HG03025 (cell line): Measurements from ENCODE around the gene SCUBE1.

Experiments used
- ATAC-seq: cut with Tn5 transposase; IDR thresholded peaks from one replicate; pipeline ENCODE4 v1.9.1; 2021; ENCODE audit warnings: mild to moderate bottlenecking, moderate library complexity; ENCODE audit not compliant: unreplicated experiment, low FRiP score

Gene SCUBE1

DNA sequence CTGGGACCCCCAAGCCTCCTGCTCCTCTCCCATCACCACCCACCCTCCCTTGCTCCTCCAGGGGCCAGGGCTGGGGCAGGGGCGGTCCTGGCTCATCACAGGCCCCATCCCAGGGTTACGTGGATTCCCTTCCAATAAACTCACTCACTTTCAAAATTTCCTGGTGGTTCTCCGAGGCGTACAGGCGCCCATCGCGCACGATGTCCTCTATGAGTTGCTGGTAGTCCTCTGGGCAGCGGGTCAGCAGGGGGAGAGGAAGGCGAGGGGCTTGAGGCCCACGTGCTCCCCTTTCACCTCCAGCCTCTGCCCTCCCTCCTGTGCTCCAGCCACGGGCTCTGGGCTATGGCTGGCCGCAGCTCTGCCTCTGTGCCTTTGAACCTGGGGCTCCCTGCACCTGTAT is 135.8 kb downstream of the SCUBE1 start:
- no peak for ATAC-seq

DNA sequence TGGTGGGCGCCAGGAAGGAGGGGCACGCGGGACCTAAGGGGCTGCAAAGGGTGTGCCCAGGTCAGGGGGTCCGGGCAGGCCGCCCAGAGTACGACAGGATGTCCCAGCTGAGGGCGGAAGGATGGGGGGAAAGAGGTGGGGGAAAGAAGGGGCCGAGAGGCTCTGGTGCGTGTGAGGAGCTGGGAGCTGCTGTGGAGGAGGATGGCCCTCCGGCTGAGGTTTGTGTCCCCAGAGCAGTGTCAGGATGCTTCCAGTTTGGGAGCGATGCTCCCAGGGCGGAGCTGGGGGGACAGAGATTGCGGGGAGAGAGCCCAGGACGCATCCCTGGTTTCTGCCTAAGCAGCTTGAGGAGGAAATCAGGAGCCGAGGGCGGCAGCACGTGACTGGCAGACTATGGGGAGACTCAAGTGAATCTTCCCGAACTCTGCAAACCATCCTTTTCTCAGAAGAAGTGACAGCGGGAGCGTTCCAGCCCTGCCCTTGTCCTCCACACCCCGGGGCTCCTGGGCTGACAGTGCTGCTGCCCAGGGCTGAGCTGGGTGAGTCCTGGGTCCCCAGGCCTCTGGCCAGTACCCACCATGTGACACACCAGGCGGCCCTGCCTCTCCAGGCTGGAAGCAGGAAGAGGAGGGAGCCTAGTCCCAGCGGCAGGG is 136.5 kb downstream of the SCUBE1 start:
- ATAC-seq = no peak

DNA sequence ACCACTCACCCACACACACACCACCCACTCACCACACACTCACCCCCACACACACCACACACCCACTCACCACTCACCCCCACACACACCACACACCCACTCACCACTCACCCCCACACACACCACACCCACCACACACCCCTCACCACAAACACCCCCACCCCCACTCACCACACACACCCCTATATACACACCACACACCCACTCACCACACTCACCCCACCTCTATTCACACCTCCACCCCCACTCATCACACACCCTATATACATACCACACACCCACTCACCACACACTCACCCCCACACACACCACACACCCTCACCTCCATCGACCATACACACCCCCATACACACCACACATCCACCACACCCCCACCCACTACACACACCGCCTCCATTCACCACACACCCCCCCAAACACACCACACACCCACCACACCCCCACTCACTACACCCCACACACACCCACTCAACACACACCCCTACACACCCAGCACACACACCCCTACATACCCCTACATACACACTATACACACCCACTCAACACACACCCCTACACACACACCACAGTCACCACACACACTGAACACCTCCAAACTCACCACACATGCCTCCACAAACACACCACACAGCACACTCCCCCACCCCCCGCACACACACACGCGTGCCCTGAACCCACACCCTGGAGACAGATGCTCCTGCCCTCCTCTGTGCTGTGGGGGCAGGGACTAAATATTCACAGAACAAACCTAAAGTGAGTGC is 137.2 kb downstream of the SCUBE1 start:
- ATAC-seq = no peak

DNA sequence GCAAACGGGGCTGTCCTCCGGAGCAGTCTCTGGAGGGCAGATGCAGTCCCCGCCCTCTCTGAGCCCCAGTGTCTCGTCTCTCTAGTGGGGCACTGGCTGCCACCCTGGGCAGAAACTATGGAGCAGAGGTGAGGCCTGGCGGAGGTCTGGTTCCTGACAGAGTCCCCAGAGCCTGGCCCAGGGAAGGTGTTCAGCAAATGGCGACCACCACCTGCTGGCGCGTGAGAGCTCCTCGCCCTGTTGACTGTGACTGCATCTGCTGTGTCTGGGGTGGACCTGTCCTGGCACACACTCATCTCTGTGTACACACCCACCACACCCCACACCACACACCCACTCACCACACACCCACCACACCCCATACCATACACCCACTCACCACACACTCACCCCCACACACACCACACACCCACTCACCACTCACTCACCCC is 137.9 kb downstream of the SCUBE1 start:
- no peak for ATAC-seq

DNA sequence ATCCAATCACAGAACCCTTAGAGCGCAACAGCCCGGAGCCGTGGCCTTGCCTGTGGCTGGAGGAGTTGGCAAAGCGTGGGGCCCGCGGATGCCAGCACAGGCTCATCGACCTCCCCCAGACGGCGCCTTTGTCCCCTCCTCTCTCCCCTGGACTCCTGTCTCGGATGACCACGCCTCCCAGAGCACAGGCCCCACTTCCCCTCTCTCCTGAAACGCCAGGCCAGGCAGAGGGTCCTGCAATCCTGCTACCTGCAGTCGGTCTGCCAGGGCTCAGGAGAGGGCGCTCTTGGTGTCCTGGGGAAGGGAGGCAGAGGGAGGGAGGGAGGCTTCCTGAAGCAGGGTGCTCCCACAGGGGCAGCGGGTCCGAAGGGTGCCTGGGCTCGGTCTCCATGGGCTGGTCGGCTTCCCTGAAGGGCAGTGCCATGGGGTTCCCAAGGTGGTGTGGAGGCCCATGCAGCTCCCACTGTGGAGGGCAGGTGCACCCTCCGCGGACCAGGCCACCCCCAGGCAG is 139.6 kb downstream of the SCUBE1 start:
- no peak for ATAC-seq

DNA sequence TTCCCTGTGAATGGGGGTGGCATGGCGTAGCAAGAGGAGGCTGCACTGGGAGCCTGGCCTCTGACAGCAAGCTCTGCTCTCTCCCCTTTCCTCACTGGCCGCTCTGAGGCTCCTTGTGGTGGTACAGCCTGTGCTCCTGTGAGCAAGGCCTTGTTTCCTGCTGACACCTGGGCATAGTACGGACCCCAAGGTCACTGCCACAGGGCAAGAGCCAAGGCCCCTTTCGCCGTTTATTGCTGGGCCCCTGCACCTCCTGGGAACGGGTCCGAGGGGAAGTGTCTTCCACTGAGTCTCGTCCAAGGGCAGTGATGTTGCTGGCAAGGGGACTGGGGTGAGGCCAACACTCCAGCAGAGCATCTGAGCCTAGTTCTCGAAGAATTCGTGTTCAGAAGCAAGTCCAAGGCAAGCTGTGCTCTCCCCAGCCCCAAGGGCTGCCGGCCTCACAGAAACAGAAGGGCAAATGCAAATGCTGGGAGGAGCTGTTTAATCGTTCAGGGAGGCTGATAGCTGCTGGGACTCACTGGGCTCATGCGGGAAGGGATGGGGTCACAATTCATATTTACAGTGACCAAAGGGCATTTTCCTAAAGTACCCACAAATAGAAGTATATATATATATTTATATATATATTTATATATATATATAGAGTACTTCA is 140.3 kb downstream of the SCUBE1 start:
- no peak for ATAC-seq

DNA sequence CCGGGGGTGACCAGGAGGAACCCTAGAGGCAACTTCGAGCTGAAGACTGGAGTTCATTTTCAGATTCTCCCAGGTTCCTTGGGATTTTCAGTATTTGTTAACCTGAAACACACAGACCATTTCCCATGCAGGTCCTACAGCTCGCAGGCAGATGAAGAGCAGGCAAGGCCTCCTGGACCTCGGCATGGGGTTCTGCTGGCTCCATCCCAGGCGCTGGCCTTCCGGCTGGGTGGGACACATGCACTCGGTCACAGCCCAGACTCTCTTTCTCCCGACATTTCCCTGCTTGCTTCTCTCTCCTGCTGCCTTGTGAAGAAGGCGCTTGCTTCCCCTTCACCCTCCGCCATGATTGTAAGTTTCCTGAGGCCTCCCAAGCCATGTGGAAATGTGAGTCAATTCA is 140.8 kb downstream of the SCUBE1 start:
- no peak for ATAC-seq

DNA sequence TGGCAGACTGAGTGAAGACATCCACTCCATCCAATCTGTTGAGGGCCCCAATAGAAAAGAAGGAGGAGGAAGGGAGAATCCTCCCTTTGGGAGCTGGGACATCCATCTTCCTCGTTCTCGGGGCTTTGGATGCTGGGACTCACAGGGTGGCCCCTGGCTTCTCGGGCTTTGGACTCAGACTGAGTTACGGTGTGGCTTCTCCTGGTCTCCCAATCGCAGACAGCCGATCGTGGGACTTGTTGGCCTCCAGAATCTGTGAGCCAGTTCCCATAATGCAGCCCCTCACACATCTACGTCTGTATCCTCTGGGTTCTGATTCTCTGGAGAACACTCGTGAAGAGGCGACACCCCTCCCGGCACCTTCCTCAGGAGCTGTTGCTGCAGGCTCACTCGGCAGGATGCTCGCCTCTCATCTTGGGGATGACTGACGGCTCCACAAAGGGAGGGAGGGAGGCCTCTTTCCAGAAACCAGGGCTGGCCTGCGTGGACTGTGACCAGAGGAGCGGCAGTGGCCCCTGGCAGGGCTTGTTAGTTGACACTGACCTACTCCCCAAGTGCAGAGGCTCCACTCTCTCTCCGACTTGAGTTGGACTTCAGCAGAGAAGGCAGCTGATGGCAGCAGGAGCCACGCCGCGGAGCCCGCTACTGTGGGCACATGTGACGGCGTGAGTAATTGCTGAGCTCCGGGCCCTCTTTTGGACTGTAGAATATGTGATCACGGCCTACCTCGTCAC is 141.5 kb downstream of the SCUBE1 start:
- ATAC-seq = no peak

DNA sequence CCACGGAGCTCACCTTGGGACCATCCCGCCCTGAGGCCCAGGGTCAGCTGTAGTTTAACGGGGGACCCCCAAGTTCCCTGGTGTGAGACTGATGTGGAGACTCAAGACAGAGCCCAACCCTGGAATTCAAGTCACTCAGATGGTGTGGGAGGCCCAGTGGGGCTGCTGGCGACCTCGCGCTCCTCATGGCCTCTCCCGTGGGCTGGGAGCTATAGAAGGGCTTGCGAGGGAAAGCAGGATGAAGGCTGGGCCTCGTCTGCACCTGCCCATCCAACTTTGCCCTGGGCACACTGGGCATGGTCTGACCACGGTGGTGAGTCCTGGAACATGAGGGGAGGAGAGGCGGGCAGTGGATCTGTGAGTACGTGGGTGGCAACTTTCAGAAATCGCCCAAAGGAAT is 142.6 kb downstream of the SCUBE1 start:
- no peak for ATAC-seq

DNA sequence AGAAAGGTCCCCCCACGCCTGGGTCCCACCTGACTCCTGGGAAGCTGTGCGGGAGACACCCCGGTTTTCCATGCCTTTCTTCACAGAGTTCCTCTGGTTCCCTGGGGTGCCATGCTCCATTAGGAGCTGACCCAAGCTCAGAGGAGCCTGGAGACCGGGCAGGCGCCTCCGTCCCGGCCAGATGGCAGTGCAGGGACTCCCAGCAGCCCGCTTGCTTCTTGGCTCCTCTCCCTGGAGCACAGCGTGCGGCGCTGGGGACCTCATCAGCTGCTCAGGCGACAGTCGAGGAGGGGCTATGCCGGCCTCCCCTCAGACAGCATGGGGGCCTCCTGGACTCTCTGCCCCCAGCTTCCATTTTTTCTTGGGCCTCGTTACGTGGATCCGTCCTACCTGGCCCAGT is 143.1 kb downstream of the SCUBE1 start:
- no peak for ATAC-seq

DNA sequence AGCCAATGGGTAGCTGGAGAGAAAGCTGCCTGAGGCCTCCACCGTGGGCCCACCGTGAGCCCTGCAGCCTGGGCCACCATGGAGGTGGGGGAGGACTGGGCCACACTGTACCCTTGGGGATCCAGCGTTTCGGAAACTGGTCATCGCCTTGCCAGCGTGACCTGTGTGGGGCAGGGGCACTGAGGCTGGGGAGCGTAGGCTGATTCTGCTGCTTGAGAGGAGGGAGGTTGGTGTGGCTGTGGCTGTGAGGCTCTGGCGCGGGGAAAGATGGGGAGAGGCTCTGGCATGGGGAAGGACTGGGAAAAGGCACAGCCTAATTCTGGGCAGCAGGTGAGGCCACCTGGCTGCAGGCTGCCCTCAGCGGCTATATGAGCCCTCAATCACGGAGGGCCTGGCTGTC is 143.6 kb downstream of the SCUBE1 start:
- no peak for ATAC-seq

DNA sequence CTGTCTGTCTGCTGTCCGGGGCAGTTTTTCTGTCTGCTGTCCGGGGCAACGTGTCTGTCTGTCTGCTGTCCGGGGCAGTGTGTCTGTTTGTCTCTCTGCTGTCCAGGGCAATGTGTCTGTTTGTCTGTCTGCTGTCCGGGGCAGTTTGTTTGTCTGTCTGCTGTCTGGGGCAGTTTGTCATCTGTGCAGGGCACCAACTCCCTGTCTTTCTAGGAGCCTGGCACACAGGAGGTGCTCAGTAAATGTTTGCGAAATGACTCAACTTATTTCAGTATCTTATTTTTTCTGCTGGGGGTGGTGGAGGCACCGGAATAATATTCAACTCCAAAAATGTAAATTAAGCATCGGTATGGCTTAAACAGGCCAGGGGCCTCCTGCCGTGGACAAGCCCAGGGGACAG is 144.2 kb downstream of the SCUBE1 start:
- ATAC-seq = no peak

DNA sequence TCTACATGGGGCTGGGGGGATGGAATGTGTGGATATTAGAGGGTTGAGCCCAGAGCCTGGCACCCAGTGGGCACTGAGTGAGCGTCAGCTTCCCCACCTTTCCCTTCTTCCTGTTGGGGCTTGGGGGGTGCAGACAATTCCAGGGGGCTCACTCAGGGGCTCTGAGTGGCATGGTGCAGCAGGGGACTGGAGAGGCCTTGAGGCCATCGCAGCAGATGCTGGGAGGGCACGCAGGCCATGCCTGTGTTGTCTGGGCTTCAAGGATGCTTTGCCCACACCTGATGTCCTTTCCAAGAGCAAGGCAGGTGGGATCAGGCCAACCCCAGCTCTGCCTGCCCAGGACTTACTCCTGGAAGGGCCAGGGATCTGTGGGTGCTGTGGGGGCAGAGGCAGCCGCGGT is 145.0 kb downstream of the SCUBE1 start:
- no peak for ATAC-seq

DNA sequence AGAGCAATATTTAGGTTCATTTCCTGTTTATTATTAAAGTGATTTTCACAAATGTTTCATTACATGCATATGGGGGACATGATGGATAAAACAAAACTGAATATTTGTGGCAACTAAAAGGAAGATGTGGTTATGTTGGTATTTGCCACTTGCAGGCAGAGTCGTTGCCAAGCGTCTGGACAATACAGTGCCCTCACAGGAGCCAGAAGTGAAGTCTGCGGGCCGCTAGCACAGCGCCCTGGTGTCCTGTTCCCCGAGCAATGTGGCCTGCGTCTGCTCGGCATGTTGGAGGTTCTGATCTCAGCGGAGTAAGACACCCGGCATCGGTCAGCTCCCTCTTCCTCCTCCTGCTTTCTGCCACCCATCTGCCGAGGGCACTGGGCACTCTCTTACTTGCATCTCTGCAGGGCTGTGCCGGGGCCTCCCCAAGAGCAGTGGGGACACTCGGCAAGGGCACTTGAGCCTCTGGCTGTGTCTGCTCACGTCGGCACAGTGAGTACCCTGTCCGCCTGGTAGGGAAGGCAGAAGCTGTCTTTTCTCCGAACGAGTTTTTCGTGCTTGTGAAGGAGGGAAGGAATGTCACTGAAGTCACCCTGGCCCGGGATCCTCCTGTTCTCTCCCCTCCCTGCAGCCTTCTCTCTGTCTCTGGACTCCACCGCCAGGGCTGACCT is 145.8 kb downstream of the SCUBE1 start:
- ATAC-seq = no peak

DNA sequence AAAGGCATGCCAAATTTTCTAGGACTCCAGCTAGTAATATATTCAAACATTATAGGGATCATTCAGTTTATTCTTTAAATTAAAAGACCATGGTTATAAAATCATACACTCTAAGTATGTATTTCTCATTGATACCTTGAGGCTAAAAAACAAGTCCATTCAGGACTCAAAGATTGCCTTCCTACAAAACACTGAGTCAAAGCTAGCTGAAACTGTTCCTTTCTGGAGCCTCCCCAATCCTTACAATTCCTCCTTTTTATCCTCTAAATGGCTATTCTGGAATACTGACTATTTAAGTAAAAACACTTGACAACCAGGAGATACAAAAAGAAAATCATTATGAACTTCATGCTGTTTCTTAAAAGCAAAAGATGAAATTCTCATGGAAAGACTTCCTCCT is 151.3 kb downstream of the SCUBE1 start:
- ATAC-seq = no peak

DNA sequence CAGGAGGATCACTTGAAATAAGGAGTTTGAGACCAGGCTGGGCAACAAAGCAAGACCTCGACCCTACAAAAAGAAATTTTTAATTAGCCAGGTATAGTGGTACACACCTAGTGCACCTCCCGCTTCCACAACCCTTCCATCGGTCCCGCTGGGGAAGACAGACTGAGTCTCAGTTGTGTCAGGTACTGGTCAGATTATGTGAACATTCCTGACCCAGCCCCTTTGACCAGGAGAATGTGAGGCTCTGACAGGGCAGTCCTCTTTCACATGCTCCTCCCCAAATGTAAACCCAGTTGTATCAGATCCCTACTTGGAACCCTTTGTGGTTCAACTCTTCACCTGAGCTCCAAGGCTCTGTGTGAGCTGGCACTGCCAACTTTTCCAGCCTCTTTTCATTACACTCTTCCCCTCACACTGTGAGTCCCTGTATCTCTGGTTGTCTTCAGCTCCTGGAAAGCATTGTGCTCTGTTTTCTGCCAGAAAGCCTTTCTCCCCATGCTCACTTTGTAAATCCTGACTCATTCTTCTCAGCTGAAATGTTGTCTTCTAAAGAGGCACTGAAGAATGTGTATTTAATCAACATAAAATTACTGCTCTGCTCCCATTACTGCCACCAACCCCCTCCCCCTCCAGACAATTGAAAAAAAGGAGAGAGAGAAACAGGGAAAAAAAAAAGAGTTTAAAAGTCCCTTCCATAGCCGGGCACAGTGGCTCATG is 154.2 kb downstream of the SCUBE1 start:
- no peak for ATAC-seq

DNA sequence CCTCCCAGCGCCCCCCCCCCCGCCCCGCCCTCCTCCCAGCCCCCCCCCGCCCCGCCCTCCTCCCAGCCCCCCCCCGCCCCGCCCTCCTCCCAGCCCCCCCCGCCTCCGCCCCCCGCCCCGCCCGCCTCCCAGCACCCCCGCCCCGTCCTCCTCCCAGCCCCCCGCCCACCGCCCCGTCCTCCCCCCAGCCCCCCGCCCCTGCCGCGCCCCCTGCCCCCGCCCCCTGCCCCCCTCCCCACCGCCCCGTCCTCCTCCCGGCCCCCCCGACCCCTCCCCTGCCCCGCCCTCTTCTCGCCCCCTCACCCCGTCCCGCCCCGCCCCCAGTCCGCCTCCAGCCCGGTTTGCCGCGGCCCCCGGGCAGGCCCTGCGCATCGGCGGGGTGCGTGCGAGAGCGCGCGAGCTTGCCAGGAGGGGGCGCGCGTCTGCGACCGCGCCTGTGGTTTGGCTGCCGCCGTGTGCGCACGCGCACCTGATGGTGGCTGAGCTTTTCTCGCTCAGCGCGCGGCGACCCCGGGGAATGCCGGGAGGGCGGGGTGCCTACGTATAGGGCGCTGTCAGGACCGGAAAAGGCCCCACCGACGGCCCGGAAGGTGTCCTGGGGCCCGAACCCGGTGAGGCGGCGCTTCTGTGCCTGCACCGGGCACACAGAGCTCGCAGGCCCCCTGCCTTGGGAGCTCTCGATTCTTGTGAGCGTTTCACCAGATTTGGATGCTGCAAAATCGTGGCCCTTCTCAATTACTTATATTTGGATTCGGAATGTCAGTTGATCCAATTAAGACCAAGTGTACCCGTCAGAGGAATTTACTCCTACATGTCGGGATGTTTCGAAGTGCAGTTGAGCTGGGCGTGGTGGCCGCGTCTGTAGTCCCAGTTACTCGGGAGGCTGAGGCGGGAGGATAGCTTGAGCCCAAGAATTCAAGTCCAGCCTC is 155.7 kb downstream of the SCUBE1 start:
- peak; percentile 76 for ATAC-seq

DNA sequence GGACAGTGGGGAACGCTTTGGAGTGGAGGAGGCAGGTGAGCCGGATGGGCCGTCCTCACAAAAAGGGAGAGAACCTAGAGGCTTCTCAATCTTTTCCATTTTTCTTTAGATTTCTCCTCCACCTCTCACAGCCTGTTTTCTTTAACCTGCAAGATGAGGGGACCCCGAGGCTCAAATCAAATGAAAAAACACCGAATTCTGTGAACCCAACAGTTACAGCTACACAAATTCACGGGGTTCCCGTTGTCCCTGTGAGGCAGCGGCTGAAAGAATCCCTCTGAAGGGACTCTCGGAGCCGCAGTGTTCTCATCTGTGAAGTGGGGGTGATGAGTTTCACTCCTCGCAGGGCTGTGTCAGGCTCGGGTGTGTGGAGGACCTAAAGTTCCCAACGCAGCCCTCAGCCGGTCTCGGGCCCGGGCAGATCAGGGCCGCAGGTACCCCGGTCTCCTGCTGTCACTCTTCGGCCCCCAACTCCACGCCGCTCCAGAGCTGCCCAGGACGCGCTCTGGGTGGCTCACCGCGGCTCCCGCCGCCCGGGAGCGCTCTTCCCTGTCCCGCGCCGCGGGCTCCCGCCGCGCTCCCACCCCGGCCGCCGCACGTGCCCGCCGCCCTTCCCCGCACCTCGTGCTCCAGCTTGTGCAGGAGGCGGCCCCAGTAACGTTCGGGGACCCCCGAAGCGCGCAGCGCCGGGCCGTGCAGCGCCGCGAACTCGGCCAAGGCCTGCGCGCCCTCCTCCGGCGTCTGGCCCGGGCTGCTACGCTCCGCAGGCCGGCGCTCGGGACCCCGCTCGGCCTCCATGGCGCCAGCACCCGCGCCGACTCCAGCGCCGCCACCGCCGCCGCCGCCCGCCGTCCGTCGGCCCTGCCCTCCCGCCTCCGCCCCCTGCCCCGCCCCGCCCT is 156.7 kb downstream of the SCUBE1 start, which contains the start of gene TTLL12:
Gene TTLL12 (minus strand): TSS at position 863 of the 899 bp plus-strand sequence. CDS start 65 bp downstream, at position 798.
- ATAC-seq = peak; percentile 55
